HFF-Myc (cell line): ENCODE measurements around the gene ZNF714.
A peak's percentile ranks its signal among the peaks of the same experiment; 100 is the strongest.

Source experiments
- DNase-seq: peaks from one replicate; pipeline ENCODE4 v3.0.0-alpha.2; 2011; ENCODE audit warnings: low read depth; ENCODE audit errors: extremely low read depth
- H3K4me3 ChIP-seq: replicated peaks from 2 replicates; pipeline ENCODE4 v1.5.1; 2011; ENCODE audit warnings: low read depth, mild to moderate bottlenecking, control low read depth, low read length
- TF ChIP-seq, protein P1 (sequence below): IDR thresholded peaks from 2 replicates; pipeline ENCODE4 v1.5.1; 2012; ENCODE audit warnings: mild to moderate bottlenecking, low read depth, low read length, control low read depth; ENCODE audit errors: missing control alignments

ZNF714 gene

DNA sequence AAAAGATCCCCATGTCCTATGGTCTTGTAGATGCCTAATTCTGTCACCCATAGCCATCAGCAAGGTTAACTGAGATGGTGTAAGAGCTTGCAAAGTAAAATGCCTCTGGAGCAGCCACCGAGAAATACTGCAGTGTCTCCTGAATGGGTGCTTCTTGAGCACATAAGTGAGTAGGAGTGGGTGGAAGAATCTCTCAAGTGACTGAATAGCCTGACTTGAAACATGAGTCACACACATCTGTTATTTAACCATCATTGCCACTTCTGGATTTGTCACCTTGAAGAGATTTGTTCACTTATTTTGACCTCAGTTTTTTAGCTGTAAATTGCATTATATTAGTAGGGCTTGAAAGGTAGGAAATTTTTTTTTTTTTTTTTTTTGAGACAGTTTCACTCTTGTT lies 2.3 kb downstream of the ZNF714 start:
- DNase-seq = peak; percentile 43
- no peak overlapping the region for H3K4me3 ChIP-seq
- TF ChIP-seq, protein P1, sequence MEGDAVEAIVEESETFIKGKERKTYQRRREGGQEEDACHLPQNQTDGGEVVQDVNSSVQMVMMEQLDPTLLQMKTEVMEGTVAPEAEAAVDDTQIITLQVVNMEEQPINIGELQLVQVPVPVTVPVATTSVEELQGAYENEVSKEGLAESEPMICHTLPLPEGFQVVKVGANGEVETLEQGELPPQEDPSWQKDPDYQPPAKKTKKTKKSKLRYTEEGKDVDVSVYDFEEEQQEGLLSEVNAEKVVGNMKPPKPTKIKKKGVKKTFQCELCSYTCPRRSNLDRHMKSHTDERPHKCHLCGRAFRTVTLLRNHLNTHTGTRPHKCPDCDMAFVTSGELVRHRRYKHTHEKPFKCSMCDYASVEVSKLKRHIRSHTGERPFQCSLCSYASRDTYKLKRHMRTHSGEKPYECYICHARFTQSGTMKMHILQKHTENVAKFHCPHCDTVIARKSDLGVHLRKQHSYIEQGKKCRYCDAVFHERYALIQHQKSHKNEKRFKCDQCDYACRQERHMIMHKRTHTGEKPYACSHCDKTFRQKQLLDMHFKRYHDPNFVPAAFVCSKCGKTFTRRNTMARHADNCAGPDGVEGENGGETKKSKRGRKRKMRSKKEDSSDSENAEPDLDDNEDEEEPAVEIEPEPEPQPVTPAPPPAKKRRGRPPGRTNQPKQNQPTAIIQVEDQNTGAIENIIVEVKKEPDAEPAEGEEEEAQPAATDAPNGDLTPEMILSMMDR = no peak

DNA sequence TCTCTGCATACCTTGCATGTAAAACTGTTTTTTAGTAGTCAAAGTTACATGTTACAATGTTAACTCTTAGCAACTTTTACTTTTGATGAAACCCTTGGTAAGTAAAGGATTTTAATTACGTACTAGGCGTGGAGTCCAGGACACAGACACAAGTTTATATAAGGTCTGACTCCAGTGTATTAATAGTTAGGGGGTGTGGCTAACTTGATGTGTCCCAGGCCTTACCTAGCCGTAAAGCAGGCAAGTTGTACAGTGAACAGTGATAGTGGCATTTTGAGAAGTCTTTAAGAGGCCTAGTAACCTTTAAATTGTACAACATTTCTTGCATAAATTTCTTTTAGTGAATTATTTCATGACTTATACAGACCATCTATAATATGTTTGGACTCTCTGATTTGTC lies 5.9 kb downstream of the ZNF714 start:
- no peak for DNase-seq
- TF ChIP-seq, protein P1 = no peak
- no peak overlapping the region for H3K4me3 ChIP-seq

DNA sequence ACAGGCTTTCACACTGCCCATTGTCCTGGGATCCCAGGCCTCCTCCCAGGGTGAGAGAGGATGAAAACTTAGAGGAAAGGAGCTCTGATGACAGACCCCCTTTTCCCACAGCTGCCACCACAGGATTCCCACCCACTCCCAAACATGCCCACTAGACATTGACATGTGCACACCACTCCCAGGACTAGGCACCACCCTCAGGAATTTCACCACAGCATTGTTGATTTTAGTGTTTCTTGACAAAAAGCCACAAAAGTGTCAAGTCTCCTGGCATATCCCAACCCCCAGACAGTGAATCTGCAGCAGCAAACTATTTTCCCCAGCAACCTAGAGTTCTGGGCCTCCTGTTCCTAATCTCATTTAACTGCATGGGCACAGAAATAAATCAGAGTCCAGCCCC lies 10.1 kb downstream of the ZNF714 start:
- peak; percentile 33 for DNase-seq
- no peak overlapping the region for H3K4me3 ChIP-seq
- TF ChIP-seq, protein P1 = no peak

DNA sequence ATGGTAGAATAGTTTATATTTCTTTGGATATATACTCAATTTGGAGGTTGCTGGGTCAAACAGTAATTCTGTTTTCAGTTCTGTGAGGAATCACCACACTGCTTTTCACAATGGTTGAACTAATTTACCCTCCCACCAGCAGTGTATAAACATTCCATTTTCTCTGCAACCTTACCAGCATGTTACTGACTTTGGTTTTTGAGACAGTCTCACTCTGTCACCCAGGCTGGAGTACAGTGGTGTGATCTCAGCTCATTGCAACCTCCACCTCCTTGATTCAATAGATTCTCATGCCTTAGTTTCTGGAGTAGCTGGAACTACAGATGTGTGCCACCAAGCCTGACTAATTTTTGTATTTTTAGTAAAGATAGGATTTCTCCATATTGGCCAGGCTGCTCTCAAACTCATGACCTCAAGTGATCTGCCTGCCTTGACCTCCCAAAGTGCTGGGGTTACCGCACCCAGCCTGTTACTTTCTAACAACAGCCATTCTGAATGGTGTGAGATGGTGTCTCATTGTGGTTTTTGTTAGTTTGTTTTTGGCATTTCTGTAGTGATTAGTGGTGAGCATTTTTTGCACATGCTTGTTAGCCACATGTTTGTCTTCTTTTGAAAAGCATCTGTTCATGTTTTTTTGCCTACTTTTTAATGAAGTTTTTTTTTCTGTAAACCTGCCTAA lies 12.5 kb downstream of the ZNF714 start:
- no peak for DNase-seq
- no peak overlapping the region for H3K4me3 ChIP-seq
- TF ChIP-seq, protein P1 = no peak

DNA sequence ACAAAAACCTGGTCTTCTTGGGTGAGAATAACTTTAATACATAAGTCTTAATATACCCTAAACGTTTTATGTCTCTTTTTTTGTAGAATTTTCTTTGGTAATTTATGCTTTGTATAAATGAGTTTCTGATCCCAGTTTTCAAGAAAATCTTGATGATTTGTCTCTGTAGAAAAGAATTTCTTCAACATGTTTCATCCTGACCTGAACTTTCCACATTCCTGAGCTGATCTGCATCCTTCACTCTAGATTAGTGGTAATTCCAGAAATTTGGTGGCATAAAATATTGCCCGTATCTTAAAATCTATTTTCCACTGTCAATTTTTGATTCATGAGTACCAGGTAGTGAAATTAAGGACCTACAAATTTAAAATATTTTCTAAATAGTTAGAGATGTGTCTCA lies 16.3 kb downstream of the ZNF714 start:
- H3K4me3 ChIP-seq = no peak overlapping the region
- no peak for DNase-seq
- TF ChIP-seq, protein P1 = no peak

DNA sequence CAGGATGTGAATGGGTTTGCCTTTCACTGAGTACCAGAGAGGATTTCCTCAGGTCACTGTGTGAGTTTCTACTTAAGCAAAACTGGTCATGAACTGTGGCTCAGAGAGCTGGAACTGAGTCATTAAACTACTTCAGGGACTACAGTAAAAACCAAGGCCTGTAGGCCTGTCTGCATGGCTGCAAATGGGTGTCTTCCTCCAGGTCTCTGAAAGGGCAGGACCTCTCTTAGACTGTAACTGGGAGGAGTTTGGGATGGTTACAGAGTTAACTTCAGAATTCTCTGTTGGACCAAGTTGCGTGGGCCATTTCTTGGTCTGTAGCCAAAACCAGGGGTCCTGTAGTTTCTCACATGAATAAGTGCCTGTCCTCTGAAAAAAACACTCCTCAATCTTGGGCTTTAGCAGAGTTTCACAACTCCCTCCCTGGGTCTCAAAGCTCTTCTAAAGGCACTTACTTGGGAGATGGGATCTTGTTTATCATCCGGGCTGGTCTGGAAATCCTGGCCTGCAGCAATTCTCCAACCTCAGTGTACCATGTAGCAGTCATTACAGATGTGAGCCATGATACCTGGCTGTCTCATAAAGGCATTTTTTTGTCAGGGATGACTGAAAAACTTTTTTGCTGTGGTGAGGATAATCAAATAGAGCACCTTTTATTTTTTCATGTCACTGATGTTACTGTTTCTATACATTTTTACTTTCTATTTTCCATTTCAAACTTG lies 19.7 kb downstream of the ZNF714 start:
- no peak overlapping the region for H3K4me3 ChIP-seq
- TF ChIP-seq, protein P1 = no peak
- no peak for DNase-seq
